Loucy (cell line): Measurements from ENCODE around the gene KRT86.

Source experiments
- H2AFZ ChIP-seq: fragments of 200-600 bp; sonication (generic); 2 replicates; pipeline ENCODE4 v1.6.0; 2016; ENCODE audit warnings: antibody characterized with exemption, mild to moderate bottlenecking, low read length, moderate library complexity
- H3F3A ChIP-seq: fragments of 200-600 bp; 2 replicates; pipeline ENCODE4 v1.6.0; 2016; ENCODE audit warnings: antibody characterized with exemption, low read depth, mild to moderate bottlenecking
- H3K27me3 ChIP-seq: fragments of 200-600 bp; sonication (generic); 2 replicates; pipeline ENCODE4 v1.6.1; 2014; ENCODE audit warnings: low read length, mild to moderate bottlenecking; ENCODE audit not compliant: insufficient read depth, poor library complexity, severe bottlenecking
- H3K36me3 ChIP-seq: fragments of 200-600 bp; sonication (generic); 2 replicates; pipeline ENCODE4 v1.6.1; 2016; ENCODE audit warnings: low read length; ENCODE audit not compliant: insufficient read depth
- H3K4me1 ChIP-seq: fragments of 200-600 bp; sonication (generic); 2 replicates; pipeline ENCODE4 v1.5.1; 2014; ENCODE audit warnings: low read length, mild to moderate bottlenecking; ENCODE audit not compliant: insufficient read depth, poor library complexity, severe bottlenecking
- H3K4me2 ChIP-seq: fragments of 200-600 bp; sonication (generic); 2 replicates; pipeline ENCODE4 v1.6.0; 2014; ENCODE audit warnings: antibody characterized with exemption, low read length, low read depth, mild to moderate bottlenecking; ENCODE audit not compliant: poor library complexity, severe bottlenecking
- H3K4me3 ChIP-seq: fragments of 200-600 bp; sonication (generic); 2 replicates; pipeline ENCODE4 v1.5.1; 2014; ENCODE audit warnings: low read length, mild to moderate bottlenecking, mixed read lengths; ENCODE audit not compliant: poor library complexity, severe bottlenecking
- H3K79me2 ChIP-seq: fragments of 200-600 bp; sonication (generic); 2 replicates; pipeline ENCODE4 v1.6.1; 2014; ENCODE audit warnings: low read length; ENCODE audit not compliant: insufficient read depth
- H3K9ac ChIP-seq: fragments of 200-600 bp; sonication (generic); 2 replicates; pipeline ENCODE4 v1.6.0; 2014; ENCODE audit warnings: mild to moderate bottlenecking, low read depth, low read length, moderate library complexity; ENCODE audit not compliant: poor library complexity, severe bottlenecking
- H3K9me2 ChIP-seq: fragments of 200-600 bp; sonication (generic); replicated peaks from 2 replicates; pipeline ENCODE4 v1.6.1; 2016; ENCODE audit warnings: low read depth, low read length, mixed read lengths
- H3K9me3 ChIP-seq: fragments of 200-600 bp; sonication (generic); 2 replicates; pipeline ENCODE4 v1.6.1; 2014; ENCODE audit warnings: mild to moderate bottlenecking, antibody characterized with exemption, low read length, low read depth; ENCODE audit not compliant: insufficient read depth
- H4K20me1 ChIP-seq: fragments of 200-600 bp; sonication (generic); 2 replicates; pipeline ENCODE4 v1.6.0; 2014; ENCODE audit warnings: antibody characterized with exemption, low read length, mild to moderate bottlenecking; ENCODE audit not compliant: insufficient read depth, poor library complexity, severe bottlenecking
- EZH2phosphoT487 ChIP-seq: fragments of 200-600 bp; IDR thresholded peaks from 2 replicates; pipeline ENCODE4 v1.6.1; 2018; ENCODE audit warnings: antibody characterized with exemption, mild to moderate bottlenecking, moderate library complexity, borderline replicate concordance
- TF ChIP-seq, protein P1 (sequence below): fragments of 200-600 bp; sonication (generic); conservative IDR thresholded peaks from 2 replicates; pipeline ENCODE4 v1.5.1; 2014; ENCODE audit warnings: mild to moderate bottlenecking, antibody characterized with exemption, low read length

Gene KRT86

DNA sequence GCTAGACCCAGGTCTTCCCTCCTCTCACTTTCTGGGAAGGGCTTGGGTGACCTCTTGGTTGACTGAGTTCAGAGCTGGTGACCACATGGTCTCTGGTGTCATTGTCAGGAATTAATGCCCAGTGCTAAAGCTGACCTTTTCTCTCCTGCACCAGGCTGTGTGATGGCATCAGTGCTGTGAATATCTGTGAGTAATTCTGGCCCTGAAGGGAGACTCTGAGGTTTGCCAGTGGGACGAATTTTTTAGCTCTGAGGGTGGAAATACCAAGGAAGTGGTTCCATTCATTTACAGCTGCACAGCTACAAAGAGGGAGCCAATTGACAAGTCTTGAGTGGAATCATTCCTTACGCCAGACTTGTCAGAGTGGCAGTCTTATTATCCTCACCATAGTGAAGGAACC is 6.2 kb upstream of the KRT86 start:
- no peaks in the 10 kb centered on the region for H3F3A ChIP-seq
- H3K4me2 ChIP-seq: no peak overlapping the region
- no peaks in the 10 kb centered on the region for H3K9me2 ChIP-seq
- H3K79me2 ChIP-seq: no peaks in the 10 kb centered on the region
- TF ChIP-seq EZH2phosphoT487: no peak
- TF ChIP-seq, protein P1, sequence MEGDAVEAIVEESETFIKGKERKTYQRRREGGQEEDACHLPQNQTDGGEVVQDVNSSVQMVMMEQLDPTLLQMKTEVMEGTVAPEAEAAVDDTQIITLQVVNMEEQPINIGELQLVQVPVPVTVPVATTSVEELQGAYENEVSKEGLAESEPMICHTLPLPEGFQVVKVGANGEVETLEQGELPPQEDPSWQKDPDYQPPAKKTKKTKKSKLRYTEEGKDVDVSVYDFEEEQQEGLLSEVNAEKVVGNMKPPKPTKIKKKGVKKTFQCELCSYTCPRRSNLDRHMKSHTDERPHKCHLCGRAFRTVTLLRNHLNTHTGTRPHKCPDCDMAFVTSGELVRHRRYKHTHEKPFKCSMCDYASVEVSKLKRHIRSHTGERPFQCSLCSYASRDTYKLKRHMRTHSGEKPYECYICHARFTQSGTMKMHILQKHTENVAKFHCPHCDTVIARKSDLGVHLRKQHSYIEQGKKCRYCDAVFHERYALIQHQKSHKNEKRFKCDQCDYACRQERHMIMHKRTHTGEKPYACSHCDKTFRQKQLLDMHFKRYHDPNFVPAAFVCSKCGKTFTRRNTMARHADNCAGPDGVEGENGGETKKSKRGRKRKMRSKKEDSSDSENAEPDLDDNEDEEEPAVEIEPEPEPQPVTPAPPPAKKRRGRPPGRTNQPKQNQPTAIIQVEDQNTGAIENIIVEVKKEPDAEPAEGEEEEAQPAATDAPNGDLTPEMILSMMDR: no peak
- no peaks in the 10 kb centered on the region for H3K4me1 ChIP-seq
- H3K9me3 ChIP-seq: no peaks in the 10 kb centered on the region
- H2AFZ ChIP-seq: no peak overlapping the region
- H4K20me1 ChIP-seq: no peaks in the 10 kb centered on the region
- H3K36me3 ChIP-seq: no peaks in the 10 kb centered on the region
- no peaks in the 10 kb centered on the region for H3K27me3 ChIP-seq
- no peak overlapping the region for H3K9ac ChIP-seq
- H3K4me3 ChIP-seq: no peak overlapping the region

- H3K79me2 ChIP-seq: no peaks in the 10 kb centered on the region
- no peaks in the 10 kb centered on the region for H3K9me2 ChIP-seq
- H3K27me3 ChIP-seq: no peaks in the 10 kb centered on the region
- TF ChIP-seq, protein P1: no peak
- no peak for TF ChIP-seq EZH2phosphoT487
- no peaks in the 10 kb centered on the region for H3K36me3 ChIP-seq
- H3K9me3 ChIP-seq: no peaks in the 10 kb centered on the region
- no peaks in the 10 kb centered on the region for H3F3A ChIP-seq
- H3K4me1 ChIP-seq: no peaks in the 10 kb centered on the region
- no peak overlapping the region for H3K4me3 ChIP-seq
- no peaks in the 10 kb centered on the region for H4K20me1 ChIP-seq
- H3K9ac ChIP-seq: no peak overlapping the region
- no peak overlapping the region for H3K4me2 ChIP-seq
- H2AFZ ChIP-seq: no peak overlapping the region
These were observed 3.8 kb upstream of the KRT86 start for GRCh38 chr12:52270541-52271070.

DNA sequence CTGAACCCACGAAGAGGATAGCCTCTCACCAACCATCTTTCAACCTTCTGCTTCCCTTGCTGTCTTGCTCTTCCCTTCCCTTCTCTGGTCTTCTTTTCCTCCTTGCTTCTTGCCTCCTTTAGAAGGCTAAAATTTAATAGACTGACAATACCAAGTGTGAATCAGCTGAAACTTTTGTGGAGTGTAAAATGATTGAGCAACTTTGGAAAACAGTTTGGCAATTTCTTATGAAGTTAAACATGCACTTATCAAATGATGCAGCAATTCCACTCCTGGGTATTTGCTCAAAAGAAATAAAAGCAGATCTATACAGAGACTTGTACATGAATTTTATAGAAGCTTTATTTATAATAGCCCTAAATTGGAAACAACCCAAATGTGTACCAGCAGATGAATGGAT is 3.3 kb upstream of the KRT86 start:
- Histone ChIP-seq H4K20me1 (no peaks in the 10 kb centered on the region), H3K9me2 (no peaks in the 10 kb centered on the region)

More for the DNA sequence above, 3.3 kb upstream of the KRT86 start:
- no peak overlapping the region for H3K4me2 ChIP-seq
- H3K27me3 ChIP-seq: no peaks in the 10 kb centered on the region
- H3K36me3 ChIP-seq: no peaks in the 10 kb centered on the region
- no peaks in the 10 kb centered on the region for H3K79me2 ChIP-seq
- H3K4me1 ChIP-seq: no peaks in the 10 kb centered on the region
- TF ChIP-seq EZH2phosphoT487: no peak
- TF ChIP-seq, protein P1: no peak
- H3K9ac ChIP-seq: no peak overlapping the region
- H3F3A ChIP-seq: no peaks in the 10 kb centered on the region
- H3K9me3 ChIP-seq: no peaks in the 10 kb centered on the region
- no peak overlapping the region for H3K4me3 ChIP-seq
- H2AFZ ChIP-seq: no peak overlapping the region
